ENCODE results near the gene CSNK2A1.

- TF ChIP-seq, protein P1, sequence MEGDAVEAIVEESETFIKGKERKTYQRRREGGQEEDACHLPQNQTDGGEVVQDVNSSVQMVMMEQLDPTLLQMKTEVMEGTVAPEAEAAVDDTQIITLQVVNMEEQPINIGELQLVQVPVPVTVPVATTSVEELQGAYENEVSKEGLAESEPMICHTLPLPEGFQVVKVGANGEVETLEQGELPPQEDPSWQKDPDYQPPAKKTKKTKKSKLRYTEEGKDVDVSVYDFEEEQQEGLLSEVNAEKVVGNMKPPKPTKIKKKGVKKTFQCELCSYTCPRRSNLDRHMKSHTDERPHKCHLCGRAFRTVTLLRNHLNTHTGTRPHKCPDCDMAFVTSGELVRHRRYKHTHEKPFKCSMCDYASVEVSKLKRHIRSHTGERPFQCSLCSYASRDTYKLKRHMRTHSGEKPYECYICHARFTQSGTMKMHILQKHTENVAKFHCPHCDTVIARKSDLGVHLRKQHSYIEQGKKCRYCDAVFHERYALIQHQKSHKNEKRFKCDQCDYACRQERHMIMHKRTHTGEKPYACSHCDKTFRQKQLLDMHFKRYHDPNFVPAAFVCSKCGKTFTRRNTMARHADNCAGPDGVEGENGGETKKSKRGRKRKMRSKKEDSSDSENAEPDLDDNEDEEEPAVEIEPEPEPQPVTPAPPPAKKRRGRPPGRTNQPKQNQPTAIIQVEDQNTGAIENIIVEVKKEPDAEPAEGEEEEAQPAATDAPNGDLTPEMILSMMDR (IDR thresholded peaks at IDR 0.05) = no peak
- no peak for TF ChIP-seq POLR2A (IDR thresholded peaks at IDR 0.05)
These were observed 45.5 kb upstream of the CSNK2A1 start for GRCh38 chr20:588932-589672.

Data from adrenal gland (tissue), 5 donors.